G401.6 (cell line): ENCODE measurements around the gene DNAJC5G.
A peak's percentile ranks its signal among the peaks of the same experiment; 100 is the strongest.
"Not testable (repeated sequence)": the region's sequence is repeated elsewhere in the genome, so short reads cannot be mapped to it uniquely, and the experiment has no call there.

Source experiments
- FAIRE-seq: peaks from 2 replicates; lab custom pipeline; 2012; peaks lifted over from hg19 to GRCh38; lab: Jason Lieb, UNC

The DNAJC5G gene

DNA sequence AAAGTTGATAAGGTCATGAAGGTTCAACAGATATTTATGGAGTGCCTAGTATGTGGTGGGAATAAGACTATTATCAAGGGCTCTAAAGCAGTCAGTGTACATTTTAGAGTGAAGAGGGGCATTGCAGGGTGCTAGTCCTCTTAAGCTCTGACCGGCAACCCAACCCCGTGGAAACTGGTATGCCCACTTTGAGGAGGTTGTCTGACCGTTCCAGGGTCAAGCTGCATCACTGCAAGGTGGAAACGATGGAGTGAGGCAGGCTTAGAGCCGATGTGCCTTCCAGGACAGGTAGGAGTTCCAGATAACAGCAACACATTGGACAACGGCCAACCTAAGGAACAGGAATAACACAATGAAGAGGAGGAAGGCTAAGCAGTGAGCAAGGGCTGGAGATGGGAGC lies 34.4 kb downstream of the DNAJC5G start:
- no peak for FAIRE-seq

DNA sequence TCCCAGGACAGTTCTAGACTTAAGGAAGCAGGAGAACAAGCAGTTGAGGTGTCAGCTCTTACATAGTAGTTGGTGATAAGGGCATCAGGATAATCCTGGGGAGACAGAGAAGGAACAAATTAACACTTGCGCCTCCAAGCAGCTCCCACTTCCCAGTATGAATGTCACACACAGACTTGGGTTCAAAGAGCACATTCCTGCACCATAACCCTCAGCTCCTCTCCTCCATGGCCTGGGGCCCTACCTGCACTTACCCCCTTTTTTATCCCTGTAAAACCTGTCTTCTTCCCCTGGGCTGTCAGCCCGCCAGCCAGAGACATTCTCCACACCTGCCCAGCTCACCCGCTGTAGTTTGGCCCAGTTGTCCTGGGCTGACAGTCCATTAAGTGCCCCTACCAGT lies 36.9 kb downstream of the DNAJC5G start:
- FAIRE-seq: no peak

DNA sequence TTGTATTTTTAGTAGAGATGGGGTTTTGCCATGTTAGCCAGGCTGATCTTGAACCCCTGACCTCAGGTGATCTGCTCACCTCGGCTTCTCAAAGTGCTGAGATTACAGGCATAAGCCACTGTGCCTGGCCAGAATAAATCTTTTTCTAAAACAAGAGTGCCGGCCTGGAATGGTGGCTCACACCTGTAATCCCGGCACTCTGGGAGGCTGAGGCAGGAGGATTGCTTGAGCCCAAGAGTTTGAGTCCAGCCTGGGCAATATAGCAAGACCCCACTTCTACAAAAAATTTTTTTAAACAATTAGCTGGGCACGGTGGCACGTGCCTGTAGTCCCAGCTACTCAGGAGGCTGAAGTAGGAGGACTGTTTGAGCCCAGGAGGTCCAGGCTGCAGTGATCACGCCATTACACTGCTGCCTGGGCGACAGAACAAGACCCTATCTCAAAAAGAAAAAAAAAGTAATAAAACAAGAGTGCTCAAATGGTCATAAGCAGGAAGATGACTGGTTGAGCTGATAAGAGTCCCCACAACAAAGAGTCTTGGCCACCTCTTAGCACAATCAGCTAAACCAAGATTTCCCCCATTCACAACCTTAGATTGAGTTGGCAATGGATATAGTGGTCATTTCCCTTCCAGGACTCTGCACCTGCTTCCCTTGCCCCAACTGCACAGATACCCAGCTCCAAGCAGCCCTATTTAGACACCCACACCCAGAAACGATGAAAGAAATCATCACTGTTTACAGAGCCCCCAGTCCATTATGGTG lies 38.8 kb downstream of the DNAJC5G start:
- no peak for FAIRE-seq

DNA sequence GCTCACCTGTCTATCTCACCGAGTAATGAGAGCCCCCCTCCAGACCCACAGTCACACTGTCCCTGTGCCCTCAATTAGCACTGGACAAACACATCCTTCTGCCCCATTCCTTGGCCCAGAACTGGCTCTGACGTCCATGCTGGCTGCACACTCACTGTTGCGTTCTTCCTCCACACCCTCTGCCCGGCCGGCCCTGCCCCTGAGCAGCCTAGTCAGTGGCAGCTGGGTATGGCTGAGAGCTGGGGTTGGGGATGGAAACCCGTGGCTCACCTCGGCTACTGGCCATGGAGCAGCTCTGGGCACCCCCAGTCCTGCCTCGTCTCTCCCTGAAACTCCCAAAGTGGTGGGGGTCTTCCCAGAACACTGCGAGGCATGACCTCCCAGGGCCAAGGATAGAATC lies 39.5 kb downstream of the DNAJC5G start:
- FAIRE-seq: no peak

DNA sequence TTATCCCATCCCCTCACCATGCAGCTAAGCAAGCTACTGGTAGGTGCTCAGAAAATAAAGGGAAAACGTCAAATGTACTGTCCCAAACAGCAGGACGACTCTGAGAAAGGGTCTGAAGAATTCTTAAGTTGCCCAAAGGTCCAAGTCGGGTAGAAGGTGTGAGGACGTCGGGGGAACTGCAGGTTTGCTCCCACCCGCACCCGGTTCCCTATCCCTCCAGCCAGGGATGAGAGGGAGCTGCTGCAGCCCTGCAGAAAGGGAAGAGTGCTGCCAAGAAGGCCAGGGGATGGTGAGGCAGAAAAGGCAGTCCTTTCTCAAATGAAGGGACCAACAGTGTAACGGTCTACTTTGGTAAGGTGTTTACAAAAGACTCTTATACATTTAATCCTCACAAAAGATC lies 39.9 kb downstream of the DNAJC5G start:
- FAIRE-seq: no peak

DNA sequence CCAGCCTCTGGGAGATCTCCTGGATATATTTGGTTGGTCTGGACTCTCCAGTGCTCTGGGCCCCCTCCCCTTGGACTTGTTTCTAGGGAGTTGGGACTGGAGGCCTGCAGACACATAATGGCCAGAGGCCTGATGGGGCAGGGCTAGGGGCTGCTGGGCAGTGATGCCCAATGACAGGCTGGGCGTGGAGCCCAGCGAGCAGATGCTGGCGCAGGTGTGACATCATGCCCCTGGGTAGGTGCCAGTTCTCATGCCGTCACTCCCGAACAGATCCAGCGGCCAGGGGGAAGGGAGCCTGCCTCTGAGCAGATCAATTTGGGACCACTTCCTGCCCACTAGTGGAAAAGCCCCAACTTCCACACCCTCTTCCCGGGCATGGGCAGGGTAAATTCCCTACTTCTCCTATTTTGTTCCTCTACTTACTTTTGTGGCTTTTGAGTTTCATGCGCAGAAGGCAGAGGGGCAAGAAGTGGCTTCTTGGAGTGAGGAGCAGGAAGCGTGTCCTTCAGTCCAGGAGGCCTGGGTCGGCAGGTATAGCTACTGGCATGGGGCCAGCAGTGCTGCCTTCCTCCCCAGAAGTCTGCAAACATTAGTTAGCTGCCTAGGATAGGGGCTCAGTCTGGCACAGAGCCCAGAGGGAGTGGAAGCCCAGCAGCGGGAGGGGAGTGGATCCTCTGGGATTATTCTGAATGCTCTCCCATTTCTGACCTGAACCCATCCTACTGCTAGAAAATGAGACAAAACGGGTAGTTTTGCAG lies 41.6 kb downstream of the DNAJC5G start:
- no peak for FAIRE-seq

DNA sequence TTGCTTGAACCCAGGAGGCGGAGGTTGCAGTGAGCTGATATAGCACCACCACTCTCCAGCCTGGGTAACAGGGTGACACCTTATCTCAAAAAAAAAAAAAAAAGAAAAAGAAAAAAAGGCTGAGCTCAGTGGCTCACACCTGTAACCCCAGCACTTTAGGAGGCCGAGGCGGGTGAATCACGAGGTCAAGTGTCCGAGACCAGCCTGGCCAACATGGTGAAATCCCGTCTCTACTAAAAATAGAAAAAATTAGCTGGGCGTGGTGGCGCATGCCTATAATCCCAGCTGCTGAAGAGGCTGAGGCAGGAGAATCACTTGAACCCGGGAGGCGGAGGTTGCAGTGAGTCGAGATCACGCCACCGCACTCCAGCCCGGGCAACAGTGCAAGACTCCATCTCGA lies 44.6 kb downstream of the DNAJC5G start:
- not testable (repeated sequence) for FAIRE-seq

DNA sequence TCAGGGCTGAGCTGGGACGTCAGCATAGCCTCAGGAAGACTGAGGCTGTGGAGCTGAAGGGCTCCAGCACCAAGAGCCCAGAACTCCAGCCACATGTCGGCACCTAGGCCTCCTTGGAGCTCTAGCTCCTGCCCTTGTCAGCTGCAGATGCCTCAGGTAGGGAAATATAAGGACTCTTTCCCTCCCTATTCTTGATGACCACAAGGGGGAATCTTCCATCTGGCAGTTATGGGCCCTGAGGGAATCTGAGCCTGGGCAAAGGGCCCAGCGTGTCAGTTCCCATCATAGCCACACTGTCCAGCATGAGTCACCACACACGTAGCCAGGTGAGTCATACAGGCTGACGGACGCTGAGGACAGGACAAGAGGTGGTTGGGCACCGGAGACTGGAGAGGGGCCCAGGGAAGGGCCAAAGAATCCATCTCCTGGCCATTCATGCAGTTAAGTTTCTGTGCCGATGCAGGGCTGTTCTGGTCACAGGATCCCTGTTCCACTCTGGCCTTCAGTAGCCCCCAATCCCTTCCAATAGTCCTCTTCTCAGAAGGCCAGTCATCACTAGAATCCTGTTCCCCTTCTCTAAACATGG lies 45.8 kb downstream of the DNAJC5G start:
- no peak for FAIRE-seq

DNA sequence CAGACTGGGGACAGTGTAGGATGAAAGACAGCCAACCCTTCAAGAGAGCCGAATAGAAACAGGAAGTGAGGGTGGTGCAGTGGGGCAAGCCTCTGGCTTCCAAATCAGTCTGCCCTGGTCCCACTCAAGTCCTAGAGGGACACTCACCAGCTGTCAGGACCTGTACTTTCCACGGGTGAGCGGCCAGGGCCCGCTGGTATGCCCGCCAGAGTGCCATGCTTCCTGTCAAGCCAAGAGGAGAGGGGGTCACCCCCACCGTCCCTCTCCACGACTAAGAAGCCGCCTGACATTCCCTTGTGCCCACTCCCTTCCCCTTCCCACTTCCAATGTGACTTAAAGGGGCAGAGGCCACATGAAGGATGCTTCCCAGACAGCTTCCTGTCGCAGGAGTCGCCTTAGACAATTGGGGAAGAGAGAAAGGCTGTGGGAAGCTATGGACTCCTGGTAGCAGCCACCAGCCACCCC lies 47.1 kb downstream of the DNAJC5G start:
- no peak for FAIRE-seq

DNA sequence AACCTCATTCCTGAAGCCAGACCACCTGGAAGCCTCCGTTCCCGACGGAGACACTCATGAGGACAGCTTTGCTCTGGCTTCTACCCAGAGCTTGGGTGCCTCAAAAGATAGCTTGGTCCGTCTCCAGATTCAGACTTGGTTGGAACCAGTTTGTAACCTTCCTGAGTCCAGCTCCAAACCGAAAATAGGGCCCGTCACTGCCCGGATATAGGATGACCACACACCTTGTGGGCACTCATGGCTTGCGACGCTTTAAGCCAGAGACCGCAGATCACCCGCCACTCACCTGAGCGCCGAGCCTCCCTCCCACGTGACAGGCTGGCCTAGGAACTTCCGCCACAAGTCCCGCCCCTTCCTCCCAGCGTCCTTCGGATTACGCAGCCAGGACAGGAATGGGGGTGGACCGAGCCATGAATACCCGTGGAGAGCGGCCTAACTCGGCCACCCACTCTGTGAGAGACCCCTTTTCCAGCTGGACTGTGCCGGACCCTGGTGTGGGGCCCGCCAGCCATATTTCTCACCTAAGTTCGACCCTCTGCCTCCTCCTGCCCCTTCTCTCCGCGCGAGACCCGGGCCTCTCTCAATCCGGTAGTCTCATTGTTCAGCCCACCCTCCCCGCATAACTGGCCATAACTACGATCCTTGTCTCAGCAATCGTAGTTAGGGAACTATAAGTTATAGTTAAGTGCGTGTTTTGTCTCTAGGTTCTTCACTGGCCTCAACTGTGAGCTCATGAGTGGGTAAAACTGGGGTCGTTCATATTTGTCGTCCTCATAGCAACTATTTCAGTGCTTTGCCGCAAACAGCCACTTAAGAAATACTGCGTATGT lies 47.7 kb downstream of the DNAJC5G start, which contains the start of gene MPV17:
MPV17 (minus strand) TSS at position 332 of the 830 bp plus-strand sequence. CDS start 580 bp downstream, outside the sequence.
- peak; percentile 57 for FAIRE-seq

DNA sequence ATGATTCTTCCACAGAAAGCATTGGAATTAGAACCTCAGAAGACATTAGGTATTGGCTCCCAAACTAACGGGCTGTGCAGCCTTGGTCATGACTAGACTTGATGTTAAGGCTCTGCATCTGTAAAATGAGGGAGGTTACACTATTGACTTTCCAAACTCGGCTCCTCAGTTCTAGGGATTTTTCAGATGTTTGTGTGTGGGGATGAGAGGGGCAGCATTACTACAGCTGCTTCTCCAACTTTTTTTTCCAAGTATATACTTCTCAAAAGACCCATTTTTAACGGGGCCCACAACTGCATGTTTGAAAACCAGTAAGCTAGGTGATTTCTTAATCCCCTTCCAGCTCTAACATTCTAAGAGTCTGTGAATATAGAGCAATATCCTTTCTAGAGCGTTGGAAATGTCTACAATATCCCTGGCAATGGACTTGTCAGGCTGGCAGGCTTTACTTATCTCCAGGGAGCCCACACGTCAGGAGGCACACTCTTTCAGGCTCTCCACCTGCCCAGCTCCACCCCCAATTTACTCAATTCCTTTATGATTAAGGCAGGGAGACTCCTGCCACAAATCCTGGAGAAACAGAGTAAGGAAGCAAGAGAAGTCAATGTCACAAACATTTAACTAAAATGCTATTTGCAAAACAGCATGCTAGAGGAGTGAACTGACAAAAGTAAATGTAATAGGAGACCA lies 48.5 kb downstream of the DNAJC5G start:
- FAIRE-seq: no peak

DNA sequence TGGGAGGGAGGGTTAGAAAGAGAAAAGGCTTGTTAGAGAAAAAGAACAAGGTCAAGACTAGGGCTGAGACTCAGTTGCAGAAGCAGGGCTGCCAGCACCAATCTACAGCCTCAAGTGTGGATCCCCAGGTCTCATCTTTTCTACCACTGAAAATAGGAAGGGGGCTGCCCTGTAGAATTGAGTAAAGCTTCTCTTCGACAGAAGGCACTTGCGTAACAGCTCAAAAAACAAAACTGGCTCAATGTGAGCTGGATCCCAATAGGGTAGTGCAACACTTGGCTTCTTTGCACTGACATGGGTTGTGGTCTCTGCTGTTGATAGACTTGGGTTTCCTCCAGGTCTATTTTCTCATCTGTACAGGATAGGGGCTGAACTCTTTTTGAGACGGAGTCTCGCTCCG lies 49.5 kb downstream of the DNAJC5G start:
- no peak for FAIRE-seq
